Natural killer cell (primary cell): ENCODE results near the gene IBTK. TPM values are rescaled to one million over a fixed set of nuclear protein-coding genes. Genes with fewer than 3 reads are reported as not detected.

ENCODE experiments used
- ATAC-seq, 3 donors: fragments of 150-1000 bp in 2 of 3; fragments of 200-7000 bp in 1 of 3; cut with Tn5 transposase; 1 replicate in 1 of 3; 2 replicates in 2 of 3; pipeline ENCODE4 v1.10.0; 2021; ENCODE audit warnings: mild to moderate bottlenecking in 2 of 3, moderate library complexity in 2 of 3
- DNase-seq, 2 donors: peaks; one replicate each; pipeline versions ENCODE4 v3.0.0 to v3.0.0-alpha.2; 2013 to 2021; ENCODE audit warnings: mixed read lengths in 1 of 2
- H3K27ac ChIP-seq: one replicate; pipeline ENCODE4 v1.5.1; 2013; ENCODE audit warnings: mild to moderate bottlenecking, low read length
- H3K27me3 ChIP-seq: one replicate; pipeline ENCODE4 v1.6.1; 2013; ENCODE audit warnings: low read length; ENCODE audit not compliant: control insufficient read depth, insufficient read depth
- H3K36me3 ChIP-seq: one replicate; pipeline ENCODE4 v1.6.1; 2013; ENCODE audit warnings: low read length; ENCODE audit not compliant: control insufficient read depth, insufficient read depth
- H3K4me1 ChIP-seq: one replicate; pipeline ENCODE4 v1.6.1; 2013; ENCODE audit warnings: low read length; ENCODE audit not compliant: control insufficient read depth, insufficient read depth
- H3K4me3 ChIP-seq: one replicate; pipeline ENCODE4 v1.5.1; 2013; ENCODE audit warnings: low read length
- H3K9me3 ChIP-seq: one replicate; pipeline ENCODE4 v1.6.1; 2013; ENCODE audit warnings: low read length; ENCODE audit not compliant: control insufficient read depth, insufficient read depth
- H3K27ac Mint-ChIP-seq, 2 donors: one replicate each; pipeline ENCODE4 v1.8.0; 2022; ENCODE audit warnings: mild to moderate bottlenecking in 2 of 2, mixed read lengths in 2 of 2, moderate library complexity in 1 of 2
- H3K27me3 Mint-ChIP-seq, 2 donors: one replicate each; pipeline ENCODE4 v1.8.0; 2022; ENCODE audit warnings: low read depth in 2 of 2, mixed read lengths in 2 of 2
- H3K36me3 Mint-ChIP-seq: one replicate; pipeline ENCODE4 v1.8.0; 2022; ENCODE audit warnings: mixed read lengths
- H3K4me1 Mint-ChIP-seq, 2 donors: one replicate each; pipeline ENCODE4 v1.8.0; 2022; ENCODE audit warnings: mixed read lengths in 2 of 2
- H3K4me3 Mint-ChIP-seq: one replicate; pipeline ENCODE4 v1.8.0; 2022; ENCODE audit warnings: mild to moderate bottlenecking, moderate library complexity, mixed read lengths
- H3K9me3 Mint-ChIP-seq, 2 donors: one replicate each; pipeline ENCODE4 v1.8.0; 2022; ENCODE audit warnings: mixed read lengths in 2 of 2
- WGBS: methylation state at CpG from one replicate; pipeline ENCODE4 v1.1.7; 2013; ENCODE audit warnings: missing lambda C conversion rate; ENCODE audit not compliant: insufficient coverage; 5-methylcytosine and 5-hydroxymethylcytosine counted together
- intact Hi-C: fragments of 100-400 bp; cut with micrococcal nuclease; formaldehyde crosslinking; loops from one replicate; pipeline ENCODE4 v1.14.2; 2022
- total RNA-seq, 4 donors: library from RNA; stranded (reverse); fragments of 120-200 nt in 1 of 4; gene quantifications; one replicate each; pipeline versions ENCODE4 v1.2.3 to v1.2.4, GENCODE V29; 2013 to 2022
- TF ChIP-seq, protein P1 (sequence below): fragments of 200-600 bp; IDR thresholded peaks from one replicate; pipeline ENCODE4 v1.8.0; 2022; ENCODE audit warnings: antibody characterized with exemption

The IBTK gene
- total RNA-seq, 3 donors from 2014 or later (not counting 1 experiment from before 2014, with no cell fraction given), result 18.3 to 23.5 (median 22.2) TPM

DNA sequence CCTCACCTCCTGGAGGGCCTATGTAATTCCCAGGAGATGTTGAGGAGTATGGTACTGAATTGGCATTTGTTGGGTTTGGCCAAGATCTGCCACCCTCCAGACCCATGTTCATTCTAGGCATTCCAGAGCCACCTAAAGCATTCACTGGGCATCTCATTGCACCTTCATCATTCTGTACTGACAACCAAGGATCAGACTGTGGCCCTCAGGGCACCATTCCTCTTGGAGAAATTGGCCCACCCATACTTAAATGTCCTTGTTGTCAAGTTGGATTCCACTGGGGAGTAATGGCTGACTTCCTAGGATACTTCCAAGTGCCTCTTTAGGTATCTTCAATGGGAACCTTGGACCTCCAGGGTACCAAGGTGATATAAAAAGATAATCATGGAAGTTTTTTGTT, 16.8 kb upstream of the IBTK start:
- ATAC-seq (no peak), DNase-seq (no peak)
- Mint-ChIP-seq H3K27ac (no peak overlapping the region), H3K4me3 (no peak overlapping the region), H3K36me3 (no peaks in the 10 kb centered on the region), H3K27me3 (peaks cover 8 to 21% of the 10 kb centered on the region in 2 donors), H3K9me3 (no peaks in the 10 kb centered on the region), H3K4me1 (no peaks in the 10 kb centered on the region)
- intact Hi-C loops, result no loop called here
- Histone ChIP-seq H3K27me3 (no peaks in the 10 kb centered on the region), H3K4me1 (no peaks in the 10 kb centered on the region), H3K4me3 (no peak overlapping the region), H3K36me3 (no peaks in the 10 kb centered on the region), H3K9me3 (no peaks in the 10 kb centered on the region), H3K27ac (no peak overlapping the region)
- TF ChIP-seq, protein P1, sequence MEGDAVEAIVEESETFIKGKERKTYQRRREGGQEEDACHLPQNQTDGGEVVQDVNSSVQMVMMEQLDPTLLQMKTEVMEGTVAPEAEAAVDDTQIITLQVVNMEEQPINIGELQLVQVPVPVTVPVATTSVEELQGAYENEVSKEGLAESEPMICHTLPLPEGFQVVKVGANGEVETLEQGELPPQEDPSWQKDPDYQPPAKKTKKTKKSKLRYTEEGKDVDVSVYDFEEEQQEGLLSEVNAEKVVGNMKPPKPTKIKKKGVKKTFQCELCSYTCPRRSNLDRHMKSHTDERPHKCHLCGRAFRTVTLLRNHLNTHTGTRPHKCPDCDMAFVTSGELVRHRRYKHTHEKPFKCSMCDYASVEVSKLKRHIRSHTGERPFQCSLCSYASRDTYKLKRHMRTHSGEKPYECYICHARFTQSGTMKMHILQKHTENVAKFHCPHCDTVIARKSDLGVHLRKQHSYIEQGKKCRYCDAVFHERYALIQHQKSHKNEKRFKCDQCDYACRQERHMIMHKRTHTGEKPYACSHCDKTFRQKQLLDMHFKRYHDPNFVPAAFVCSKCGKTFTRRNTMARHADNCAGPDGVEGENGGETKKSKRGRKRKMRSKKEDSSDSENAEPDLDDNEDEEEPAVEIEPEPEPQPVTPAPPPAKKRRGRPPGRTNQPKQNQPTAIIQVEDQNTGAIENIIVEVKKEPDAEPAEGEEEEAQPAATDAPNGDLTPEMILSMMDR, result no peak

DNA sequence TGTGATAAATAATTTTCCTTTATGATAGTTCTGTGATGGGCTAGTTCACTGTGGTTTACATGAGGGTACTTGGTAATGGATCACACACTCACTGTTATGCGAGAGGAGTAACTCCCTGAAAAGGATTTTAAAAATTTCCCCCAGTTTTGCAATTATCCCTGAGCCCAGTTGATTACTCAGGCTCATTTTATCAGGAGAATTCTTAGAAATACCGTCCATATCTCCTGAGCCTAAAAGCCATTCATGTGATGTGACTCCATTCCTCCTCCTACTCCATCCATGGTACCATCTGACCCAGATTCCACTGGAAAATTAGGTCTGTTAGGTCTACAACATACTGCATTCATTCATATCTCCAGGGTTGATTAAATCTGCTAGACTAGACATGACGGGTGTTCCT, 16.4 kb upstream of the IBTK start:
- H3K4me1 Mint-ChIP-seq, result no peaks in the 10 kb centered on the region
- Histone ChIP-seq H3K27me3 (no peaks in the 10 kb centered on the region), H3K4me1 (no peaks in the 10 kb centered on the region), H3K4me3 (no peak overlapping the region), H3K27ac (no peak overlapping the region), H3K9me3 (no peaks in the 10 kb centered on the region), H3K36me3 (no peaks in the 10 kb centered on the region)
- intact Hi-C loops, result no loop called here
- WGBS, result 97% methylated on average over 3 of the region's 3 CpGs
- no peak overlapping the region for H3K4me3 Mint-ChIP-seq
- H3K9me3 Mint-ChIP-seq, result no peaks in the 10 kb centered on the region
- H3K27ac Mint-ChIP-seq, result no peak overlapping the region
- TF ChIP-seq, protein P1, result no peak
- H3K27me3 Mint-ChIP-seq, result peaks cover 8 to 21% of the 10 kb centered on the region in 2 donors
- no peaks in the 10 kb centered on the region for H3K36me3 Mint-ChIP-seq
- no peak for ATAC-seq
- DNase-seq, result no peak

DNA sequence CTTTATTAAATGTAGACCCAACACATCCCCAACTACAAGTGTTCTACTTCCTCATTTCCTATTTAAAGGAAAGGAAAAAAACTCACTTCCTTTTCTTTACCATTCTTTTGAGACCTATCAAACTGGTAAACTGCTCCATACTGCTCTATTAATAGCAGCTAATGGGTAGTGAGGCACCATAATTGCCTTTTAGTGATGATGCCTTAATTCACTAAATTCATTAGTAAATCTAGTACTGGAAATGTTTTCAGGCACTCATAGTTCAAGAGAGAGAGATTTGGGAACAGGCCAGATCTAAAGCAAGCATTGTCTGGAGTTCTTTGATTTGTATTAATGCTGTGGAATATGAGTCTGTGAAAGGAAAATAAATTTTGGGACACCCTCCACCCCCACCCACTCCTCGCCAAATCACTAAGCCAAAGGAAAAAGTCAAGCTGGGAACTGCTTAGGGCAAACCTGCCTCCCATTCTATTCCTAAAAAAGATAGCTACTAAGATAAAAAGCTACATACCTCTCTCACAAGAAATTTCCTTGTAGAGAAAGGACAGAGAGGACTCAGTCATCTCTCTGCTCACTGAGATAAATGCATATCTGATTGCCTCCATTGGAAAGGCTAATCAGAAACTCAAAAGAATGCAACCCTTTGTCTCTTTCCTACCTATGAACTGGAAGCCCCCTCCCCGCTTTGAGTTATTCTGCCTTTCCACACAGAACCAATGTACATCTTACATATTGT, 13.6 kb upstream of the IBTK start:
- intact Hi-C loops, result no loop called here
- TF ChIP-seq, protein P1, result no peak
- ATAC-seq (no peak), DNase-seq (no peak)
- no peaks in the 10 kb centered on the region for H3K27me3 ChIP-seq
- Mint-ChIP-seq H3K9me3 (no peaks in the 10 kb centered on the region), H3K27ac (no peak overlapping the region), H3K36me3 (no peaks in the 10 kb centered on the region), H3K4me1 (no peaks in the 10 kb centered on the region), H3K4me3 (no peak overlapping the region), H3K27me3 (peaks cover 8 to 21% of the 10 kb centered on the region in 2 donors)
- H3K9me3 ChIP-seq, result no peaks in the 10 kb centered on the region
- H3K27ac ChIP-seq, result no peak overlapping the region
- no peak overlapping the region for H3K4me3 ChIP-seq
- H3K36me3 ChIP-seq, result no peaks in the 10 kb centered on the region
- 91% methylated on average over 2 of the region's 2 CpGs for WGBS
- no peaks in the 10 kb centered on the region for H3K4me1 ChIP-seq

DNA sequence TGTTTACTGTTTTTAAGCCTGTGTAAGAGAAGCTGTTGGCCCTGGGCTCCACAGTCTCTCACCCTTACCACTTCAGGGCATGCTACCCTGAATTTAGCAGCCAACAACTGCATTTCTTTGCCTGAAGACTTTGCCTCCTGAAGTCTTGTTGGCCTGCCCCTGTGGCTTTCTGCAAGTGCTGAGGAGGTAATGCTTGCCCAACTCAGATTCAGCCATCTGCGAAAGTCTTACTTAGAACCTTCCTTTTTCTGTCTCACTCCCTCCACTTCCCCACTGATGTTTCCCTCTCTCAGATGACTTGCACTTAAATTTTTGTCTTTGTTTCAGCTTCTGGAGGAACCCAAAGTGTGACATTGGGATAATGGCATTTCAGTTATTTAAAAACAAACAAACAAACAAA, 11.8 kb upstream of the IBTK start:
- Histone ChIP-seq H3K27ac (no peak overlapping the region), H3K27me3 (no peaks in the 10 kb centered on the region), H3K4me1 (no peaks in the 10 kb centered on the region), H3K4me3 (no peak overlapping the region), H3K9me3 (no peaks in the 10 kb centered on the region), H3K36me3 (no peaks in the 10 kb centered on the region)
- Mint-ChIP-seq H3K36me3 (no peaks in the 10 kb centered on the region), H3K27me3 (peaks cover 10 to 16% of the 10 kb centered on the region in 2 donors), H3K27ac (no peak overlapping the region), H3K4me3 (no peak overlapping the region), H3K9me3 (no peaks in the 10 kb centered on the region), H3K4me1 (no peaks in the 10 kb centered on the region)
- TF ChIP-seq, protein P1, result no peak
- no peak for DNase-seq
- ATAC-seq, result no peak
- intact Hi-C loops, result no loop called here
- 19% methylated on average over 1 of the region's 1 CpG for WGBS
